K562 (cell line): Measurements from ENCODE around the gene NFE2. TPM values are rescaled to one million over a fixed set of nuclear protein-coding genes. Genes with fewer than 3 reads are reported as not detected.

Experiments
- ATAC-seq: fragments of 200-7000 bp; cut with Tn5 transposase; 3 replicates; pipeline ENCODE4 v1.9.1; 2020; ENCODE audit warnings: moderate library complexity
- BruUV-seq: library from RNA; stranded (reverse); fragments of 400-500 nt; replicated peaks from 2 replicates; lab custom pipeline; 2021; lab: Mats Ljungman, UMichigan
- CTCF ChIA-PET: fragments of 300-600 bp; formaldehyde crosslinking; extraction: SDS; loops from one replicate; lab custom pipeline; 2021; ENCODE audit warnings: low intra/inter-chr PET ratio; lab: Yijun Ruan, JAX
- POLR2A ChIA-PET: fragments of 300-600, 350-650 bp; sonication (Branson Sonifier 250); formaldehyde crosslinking; extraction: SDS; loops from one replicate; lab custom pipeline; 2021; ENCODE audit warnings: antibody characterized with exemption, inconsistent platforms; lab: Yijun Ruan, JAX
- DNase-seq, 4 experiments: peaks; one replicate each; pipeline versions ENCODE4 v3.0.0 to v3.0.0-alpha.2; 2011 to 2018; ENCODE audit warnings: low spot score in 3 of 4, mixed read lengths in 3 of 4; ENCODE audit errors: extremely low read depth in 1 of 4
- FAIRE-seq: peaks from 2 replicates; lab custom pipeline; 2011; peaks lifted over from hg19 to GRCh38; lab: Jason Lieb, UNC
- H2AFZ ChIP-seq: 2 replicates; pipeline ENCODE4 v1.6.0; 2011; ENCODE audit warnings: low read depth, low read length, control low read depth, inconsistent platforms
- H3K27ac ChIP-seq: fragments of 200-600 bp; 3 replicates; pipeline ENCODE4 v1.8.0; 2011; ENCODE audit warnings: low read depth, mild to moderate bottlenecking, control low read depth, inconsistent platforms, low read length, moderate library complexity, mixed read lengths; ENCODE audit errors: extremely low read depth
- H3K27me3 ChIP-seq, 2 experiments: fragments of 300-600 bp in 1 of 2; 2 replicates in 1 of 2; 3 replicates in 1 of 2; pipeline versions ENCODE4 v1.6.0 to v1.8.0; 2011; ENCODE audit warnings: inconsistent platforms in 2 of 2, low read length in 2 of 2, mild to moderate bottlenecking in 1 of 2, mixed read lengths in 1 of 2, moderate library complexity in 1 of 2; ENCODE audit not compliant: control insufficient read depth in 2 of 2, insufficient read depth in 2 of 2
- H3K36me3 ChIP-seq: fragments of 300-600 bp; 3 replicates; pipeline ENCODE4 v1.8.0; 2011; ENCODE audit warnings: mild to moderate bottlenecking, low read length, inconsistent platforms; ENCODE audit not compliant: control insufficient read depth, insufficient read depth
- H3K4me1 ChIP-seq, 2 experiments: fragments of 200-600 bp in 1 of 2; replicated peaks in 1 of 2; 2 replicates in 1 of 2; 3 replicates in 1 of 2; pipeline versions ENCODE4 v1.5.1 to v1.8.0; 2011; ENCODE audit warnings: inconsistent platforms in 2 of 2, low read length in 2 of 2, mild to moderate bottlenecking in 1 of 2, mixed read lengths in 1 of 2, moderate library complexity in 1 of 2; ENCODE audit not compliant: control insufficient read depth in 2 of 2, insufficient read depth in 2 of 2
- H3K4me2 ChIP-seq: 2 replicates; pipeline ENCODE4 v1.6.1; 2011; ENCODE audit warnings: low read length, control low read depth, inconsistent platforms, mixed read lengths; ENCODE audit not compliant: insufficient read depth
- H3K4me3 ChIP-seq: fragments of 200-600 bp; sonication (generic), shearing (Covaris generic); 2 replicates; pipeline ENCODE4 v1.5.1; 2016; ENCODE audit warnings: control low read depth, inconsistent platforms
- H3K79me2 ChIP-seq: fragments of 200-600 bp; 3 replicates; pipeline ENCODE4 v1.8.0; 2011; ENCODE audit warnings: low read length, inconsistent platforms; ENCODE audit not compliant: control insufficient read depth, insufficient read depth
- H3K9ac ChIP-seq, 2 experiments: 2 replicates each; pipeline versions ENCODE4 v1.6.0 to v1.6.1; 2011; ENCODE audit warnings: low read depth in 2 of 2, low read length in 2 of 2, control low read depth in 1 of 2, inconsistent platforms in 1 of 2, mild to moderate bottlenecking in 1 of 2, mixed read lengths in 1 of 2; ENCODE audit not compliant: insufficient read depth in 1 of 2
- H3K9me1 ChIP-seq: one replicate; pipeline ENCODE4 v1.6.0; 2011; ENCODE audit warnings: inconsistent platforms, mild to moderate bottlenecking, low read length, moderate library complexity; ENCODE audit not compliant: control insufficient read depth, insufficient read depth
- H3K9me3 ChIP-seq: replicated peaks from 2 replicates; pipeline ENCODE4 v1.5.1; 2011; ENCODE audit warnings: low read depth, low read length, inconsistent platforms; ENCODE audit not compliant: control insufficient read depth, insufficient read depth
- H4K20me1 ChIP-seq: replicated peaks from 2 replicates; pipeline ENCODE4 v1.6.1; 2011; ENCODE audit warnings: low read length, inconsistent platforms, mixed read lengths; ENCODE audit not compliant: control insufficient read depth, insufficient read depth
- BACH1 ChIP-seq: fragments of 200-800 bp; sonication (Bioruptor generic); IDR thresholded peaks from 2 replicates; pipeline ENCODE4 v1.6.1; 2016; ENCODE audit warnings: missing genetic modification characterization, missing compliant biosample characterization
- BHLHE40 ChIP-seq: IDR thresholded peaks from 2 replicates; pipeline ENCODE4 v1.6.1; 2011; ENCODE audit warnings: low read length, improper control_type of control experiment
- BRD9 ChIP-seq: fragments of 450-650 bp; IDR thresholded peaks from 2 replicates; pipeline ENCODE4 v1.6.1; 2018; ENCODE audit warnings: low read depth; ENCODE audit not compliant: partially characterized antibody
- CEBPB ChIP-seq: fragments of 450-650 bp; IDR thresholded peaks from 2 replicates; pipeline ENCODE4 v1.6.1; 2016; ENCODE audit warnings: missing genetic modification characterization, missing compliant biosample characterization
- CREBBP ChIP-seq: IDR thresholded peaks from one replicate; pipeline ENCODE4 v1.6.1; 2012; ENCODE audit warnings: low read depth, mild to moderate bottlenecking, control low read depth, inconsistent platforms, low read length
- HMBOX1 ChIP-seq: sonication (generic); IDR thresholded peaks from 2 replicates; pipeline ENCODE4 v1.6.1; 2016
- IRF9 ChIP-seq: fragments of 450-650 bp; IDR thresholded peaks from 2 replicates; pipeline ENCODE4 v1.6.1; 2016; ENCODE audit warnings: missing biosample characterization, missing genetic modification characterization
- MECOM ChIP-seq: fragments of 250-450 bp; sonication (Bioruptor Pico); IDR thresholded peaks from 2 replicates; pipeline ENCODE4 v1.8.0; 2022; ENCODE audit warnings: inconsistent platforms
- PYGO2 ChIP-seq: fragments of 450-650 bp; IDR thresholded peaks from 2 replicates; pipeline ENCODE4 v1.6.1; 2016; ENCODE audit warnings: mild to moderate bottlenecking, missing genetic modification characterization, moderate library complexity, missing compliant biosample characterization
- SMAD2 ChIP-seq: fragments of 150-350 bp; IDR thresholded peaks from 2 replicates; pipeline ENCODE4 v1.6.1; 2014; ENCODE audit warnings: low read depth, mild to moderate bottlenecking, low read length
- SOX6 ChIP-seq: fragments of 450-650 bp; IDR thresholded peaks from 2 replicates; pipeline ENCODE4 v1.6.1; 2014; ENCODE audit warnings: mild to moderate bottlenecking
- THAP7 ChIP-seq: fragments of 250-450 bp; sonication (Bioruptor Pico); IDR thresholded peaks from 2 replicates; pipeline ENCODE4 v1.5.0; 2021
- ZBTB17 ChIP-seq: fragments of 450-650 bp; formaldehyde crosslinking; IDR thresholded peaks from 2 replicates; pipeline ENCODE4 v1.4.0; 2020; ENCODE audit warnings: mild to moderate bottlenecking
- ZNF274 ChIP-seq: IDR thresholded peaks from 2 replicates; pipeline ENCODE4 v1.6.1; 2011; ENCODE audit warnings: low read depth, mild to moderate bottlenecking, low read length, moderate library complexity, borderline replicate concordance
- ZNF280A ChIP-seq: fragments of 450-650 bp; IDR thresholded peaks from 2 replicates; pipeline ENCODE4 v1.6.1; 2018; ENCODE audit warnings: mild to moderate bottlenecking, low read depth; ENCODE audit not compliant: partially characterized antibody
- ZNF766 ChIP-seq: fragments of 200-800 bp; sonication (Bioruptor generic); conservative IDR thresholded peaks from 2 replicates; pipeline ENCODE4 v1.6.1; 2016; ENCODE audit warnings: missing genetic modification characterization, missing compliant biosample characterization
- WGBS: fragments of 100-300 bp; shearing (Covaris generic); methylation state at CpG from one replicate; pipeline ENCODE4 v1.1.6; 2016; ENCODE audit warnings: low coverage, mixed read lengths; ENCODE audit not compliant: insufficient coverage; ENCODE audit errors: missing lambda C conversion rate; 5-methylcytosine and 5-hydroxymethylcytosine counted together
- in situ Hi-C: fragments of 300-500 bp; cut with MboI; formaldehyde crosslinking; loops from 4 replicates; pipeline ENCODE4 v1.15.0; 2018; ENCODE audit warnings: inconsistent platforms, mixed read lengths
- intact Hi-C: fragments of 100-400 bp; cut with micrococcal nuclease; formaldehyde crosslinking; loops from 2 replicates; pipeline ENCODE4 v1.14.2; 2022
- polyA plus RNA-seq, 8 experiments: library from polyadenylated mRNA; depleted of rRNA in 4 of 8; stranded (reverse) in 5 of 8; unstranded in 3 of 8; fragments of >200 nt; fragmentation: Nextera tagmentation in 2 of 8; fragmentation: Illumina TruSeq in 1 of 8; extraction: Ambion mirVana in 2 of 8; extraction: Trizol in 1 of 8; gene quantifications; 2 replicates each; pipeline versions ENCODE4 v1.2.1 to v1.2.3, GENCODE V29; 2011 to 2014; ENCODE audit warnings: inconsistent platforms in 1 of 8, missing spikeins in 1 of 8
- total RNA-seq, 7 experiments: library from RNA; depleted of rRNA in 6 of 7; stranded (reverse); fragments of >200 nt in 6 of 7; fragmentation: Illumina TruSeq in 2 of 7; extraction: Trizol in 2 of 7; gene quantifications; 2 replicates each; pipeline versions ENCODE4 v1.2.1 to v1.2.3, GENCODE V29; 2011 to 2021; ENCODE audit warnings: low replicate concordance in 1 of 7

Gene NFE2
- total and polyA plus RNA-seq, 9 of the 15 experiments (the other 6 are each of a cell fraction or from before 2014, with no cell fraction given) = 12.3 to 282 (median 208) TPM

GRCh38 chr12:54262403-54262925, 38.4 kb downstream of the NFE2 start (continued):
- no peak for TF ChIP-seq THAP7 (CRISPR knock-in tag)
- no peak for TF ChIP-seq PYGO2
- TF ChIP-seq CREBBP = no peak

- BruUV-seq = no TSS peak
- FAIRE-seq = no peak
- WGBS = 21% methylated on average over 5 of the region's 5 CpGs
- no peak for DNase-seq
- ChIA-PET POLR2A (interaction anchor here (0.6 to 6.5 kb wide), 9 partner anchors 8 to 1672 kb away, joined by 3 to 58 read pairs (median 4); partner anchors contain the start of genes CBX5 and HNRNPA1), CTCF (no interaction called here)
- H3K9ac ChIP-seq = peak overlapping the region in 1 of 2 experiments; percentile 54; a peak in 2 of 4 replicates
- peak overlapping the region; percentile 74 for H3K27ac ChIP-seq
- H3K4me1 ChIP-seq = peaks cover 33 to 47% of the 10 kb centered on the region in 2 experiments
- H3K36me3 ChIP-seq = peaks cover 9% of the 10 kb centered on the region
- H3K4me2 ChIP-seq = peak overlapping the region; percentile 58
- no peaks in the 10 kb centered on the region for H3K27me3 ChIP-seq
- intact Hi-C loops (loop anchor here (1.0 kb wide), 1 partner anchor 18 kb away; the partner anchor contains the start of genes CBX5 and HNRNPA1), in situ Hi-C loops (no loop called here)
- peak; percentile 3; the same call in 1 of the 3 replicates for ATAC-seq
- H4K20me1 ChIP-seq = no peaks in the 10 kb centered on the region
- H2AFZ ChIP-seq = peak overlapping the region; percentile 66
- H3K9me1 ChIP-seq = no peaks in the 10 kb centered on the region
- no peaks in the 10 kb centered on the region for H3K9me3 ChIP-seq
- peaks cover 64% of the 10 kb centered on the region for H3K79me2 ChIP-seq
- no peak overlapping the region for H3K4me3 ChIP-seq
- TF ChIP-seq HMBOX1 (peak; percentile 97), CEBPB (tag) (no peak), SOX6 (no peak), SMAD2 (no peak), BHLHE40 (0 out of 2 replicates have a peak, but pooled peaks have one; percentile 19), BRD9 (peak; percentile 65), ZNF274 (no peak), MECOM (CRISPR knock-in tag) (0 out of 2 replicates have a peak, but pooled peaks have one; percentile 7), IRF9 (no peak), BACH1 (tag) (0 out of 2 replicates have a peak, but pooled peaks have one; percentile 47), ZNF280A (no peak), ZBTB17 (CRISPR knock-in tag) (0 out of 2 replicates have a peak, but pooled peaks have one; percentile 2), ZNF766 (CRISPR knock-in tag) (peak; percentile 85)
These were observed 38.9 kb downstream of the NFE2 start for GRCh38 chr12:54261815-54262402.
